GM18505 (cell line): Measurements from ENCODE around the gene ZC3H8.
"Not testable (repeated sequence)": the region's sequence is repeated elsewhere in the genome, so short reads cannot be mapped to it uniquely, and the experiment has no call there.

Experiments used
- ATAC-seq: cut with Tn5 transposase; IDR thresholded peaks from one replicate; pipeline ENCODE4 v1.9.1; 2021; ENCODE audit not compliant: unreplicated experiment
- POLR2A ChIP-seq: IDR thresholded peaks from 4 replicates; pipeline ENCODE4 v1.6.1; 2011; ENCODE audit warnings: borderline replicate concordance; ENCODE audit not compliant: insufficient read depth, insufficient read length; ENCODE audit errors: extremely low read depth

Gene ZC3H8

DNA sequence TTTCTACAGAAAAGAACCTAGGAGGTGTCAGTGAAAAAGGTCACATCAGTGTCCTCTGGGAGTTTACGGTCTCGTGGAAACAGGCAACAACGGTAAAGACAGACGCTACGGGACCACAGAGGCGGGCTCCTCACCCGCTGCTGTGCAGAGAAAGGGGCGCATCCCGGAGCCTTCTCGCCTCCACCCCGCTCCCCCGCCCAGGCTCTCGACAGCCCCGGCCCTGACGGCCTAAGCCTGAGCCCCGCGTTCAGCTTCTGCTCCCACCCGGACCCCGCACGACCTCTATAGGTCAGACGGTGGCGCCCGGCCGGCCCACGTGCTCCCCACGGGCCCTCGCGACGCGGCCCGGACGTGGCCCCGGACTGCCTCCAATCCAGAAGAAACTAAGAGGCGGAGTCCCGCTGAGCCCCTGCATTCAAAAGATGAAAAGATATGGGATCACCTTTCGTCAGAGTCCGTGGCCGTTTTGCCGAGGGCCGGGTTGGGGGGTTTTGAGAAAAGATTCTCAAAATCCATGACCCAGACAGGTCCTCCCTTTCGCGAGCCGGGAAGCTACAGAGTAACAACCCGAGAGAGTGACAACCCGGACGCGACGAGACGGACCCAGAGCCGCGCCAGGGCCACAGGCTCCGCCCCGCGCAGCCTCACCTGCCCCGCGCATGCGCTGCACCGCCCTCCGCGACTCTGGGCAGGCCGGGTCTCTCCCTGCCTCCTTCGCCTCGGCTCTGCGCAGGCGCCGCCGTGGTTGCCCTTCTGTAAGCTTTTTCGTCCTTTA, at the start of gene ZC3H8:
Gene ZC3H8, minus strand, starts transcription at position 577 of the 775 bp plus-strand sequence. Its CDS starts 61 bp downstream, at position 516.
- peak; percentile 91 for ATAC-seq
- peak; percentile 97 for TF ChIP-seq POLR2A

GRCh38 chr2:112304298-112304941, 49.6 kb upstream of the ZC3H8 start:
- TF ChIP-seq POLR2A = no peak
- ATAC-seq = no peak

GRCh38 chr2:112301973-112302372, 47.1 kb upstream of the ZC3H8 start:
- no peak for ATAC-seq
- TF ChIP-seq POLR2A = no peak

DNA sequence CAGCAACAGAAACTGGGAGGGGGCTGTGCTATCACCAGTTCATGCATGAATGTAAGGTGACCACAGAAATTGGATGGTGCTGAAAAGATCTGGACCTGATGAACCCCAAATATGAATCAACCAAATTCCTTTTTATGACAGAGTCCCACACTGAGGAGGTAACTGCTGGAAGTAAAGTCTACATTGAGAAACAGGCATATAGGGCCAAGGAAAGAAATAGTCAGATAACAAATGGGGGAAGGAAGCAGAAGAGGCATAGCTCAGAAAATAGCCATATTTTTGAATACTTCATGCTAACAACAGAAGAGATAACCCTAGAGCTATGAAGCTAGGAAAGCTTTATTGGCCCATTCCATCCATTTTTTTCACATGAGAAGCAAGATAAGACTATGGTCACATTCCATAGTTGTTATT, 46.3 kb upstream of the ZC3H8 start:
- no peak for ATAC-seq
- no peak for TF ChIP-seq POLR2A

DNA sequence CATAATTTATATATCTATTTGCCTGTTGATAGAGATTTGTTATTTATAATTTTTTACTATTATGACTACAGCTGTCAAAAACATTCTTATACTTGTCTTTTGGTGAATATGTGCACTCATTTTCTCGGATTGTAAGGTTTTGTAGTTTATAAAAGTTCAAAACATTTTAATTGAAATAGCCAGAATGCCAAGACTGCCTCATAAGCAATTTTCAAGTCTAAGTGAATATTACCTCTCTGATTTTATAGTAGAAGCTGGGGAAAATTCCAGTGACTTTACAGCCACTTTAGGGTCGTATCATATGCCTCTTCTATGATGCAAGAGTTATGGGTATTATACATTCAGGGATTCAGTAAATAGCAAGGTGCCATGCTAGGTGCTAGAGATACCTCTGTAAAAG, 41.6 kb upstream of the ZC3H8 start:
- ATAC-seq = no peak
- TF ChIP-seq POLR2A = no peak

GRCh38 chr2:112295407-112296078, 40.7 kb upstream of the ZC3H8 start:
- TF ChIP-seq POLR2A = no peak
- no peak for ATAC-seq

GRCh38 chr2:112293636-112294401, 39.0 kb upstream of the ZC3H8 start:
- TF ChIP-seq POLR2A = no peak
- no peak for ATAC-seq

- no peak for ATAC-seq
- no peak for TF ChIP-seq POLR2A
Measured at GRCh38 chr2:112290648-112291047, 35.8 kb upstream of the ZC3H8 start.

DNA sequence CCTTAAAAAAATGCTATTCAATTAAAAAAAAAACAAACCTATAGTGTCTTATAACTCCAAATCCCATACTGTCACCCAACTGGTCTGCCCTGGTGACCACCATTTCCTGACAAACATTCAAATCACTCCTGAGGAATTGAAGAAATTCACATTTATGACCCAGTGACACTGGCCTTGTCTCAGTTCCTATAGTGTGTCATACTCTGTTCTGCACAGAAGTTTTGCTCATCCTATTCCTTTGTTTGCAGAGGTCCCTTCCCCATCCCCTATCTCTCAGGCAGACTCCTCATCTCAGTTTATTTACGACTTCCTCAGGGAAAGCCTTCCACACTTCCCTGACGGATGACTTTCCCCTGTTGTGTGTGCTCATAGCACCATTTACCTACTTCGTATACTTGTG, 35.2 kb upstream of the ZC3H8 start:
- no peak for TF ChIP-seq POLR2A

GRCh38 chr2:112283535-112283934, 28.7 kb upstream of the ZC3H8 start:
- ATAC-seq = not testable (repeated sequence)

More for the DNA sequence above, 35.2 kb upstream of the ZC3H8 start:
- no peak for ATAC-seq

DNA sequence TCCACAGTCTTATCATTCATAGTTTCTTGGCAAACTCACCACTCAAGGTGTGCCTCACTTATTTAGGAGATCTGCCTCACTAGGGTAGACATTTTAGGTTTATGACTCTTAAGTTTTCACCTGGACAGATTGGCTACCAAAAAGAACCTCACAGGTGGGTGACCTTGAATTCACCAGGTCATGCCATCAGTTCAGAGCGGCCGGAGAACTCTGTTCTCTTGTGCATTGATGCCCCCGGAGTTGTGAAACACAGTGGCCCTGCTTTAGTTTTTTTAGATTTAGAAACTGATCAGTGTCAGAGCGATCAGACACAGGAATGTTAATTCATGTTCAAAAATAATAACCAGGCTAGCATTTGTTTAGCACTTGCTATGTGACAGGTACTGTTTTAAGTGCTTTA, 27.2 kb upstream of the ZC3H8 start:
- not testable (repeated sequence) for ATAC-seq

GRCh38 chr2:112277596-112278220, 22.9 kb upstream of the ZC3H8 start:
- no peak for ATAC-seq
- no peak for TF ChIP-seq POLR2A

GRCh38 chr2:112276954-112277353, 22.1 kb upstream of the ZC3H8 start:
- ATAC-seq = no peak
- TF ChIP-seq POLR2A = no peak
